GM18505 (cell line): ENCODE results near the gene AFAP1L2.

Experiments used
- ATAC-seq: cut with Tn5 transposase; IDR thresholded peaks from one replicate; pipeline ENCODE4 v1.9.1; 2021; ENCODE audit not compliant: unreplicated experiment
- POLR2A ChIP-seq: IDR thresholded peaks from 4 replicates; pipeline ENCODE4 v1.6.1; 2011; ENCODE audit warnings: borderline replicate concordance; ENCODE audit not compliant: insufficient read depth, insufficient read length; ENCODE audit errors: extremely low read depth

Gene AFAP1L2

DNA sequence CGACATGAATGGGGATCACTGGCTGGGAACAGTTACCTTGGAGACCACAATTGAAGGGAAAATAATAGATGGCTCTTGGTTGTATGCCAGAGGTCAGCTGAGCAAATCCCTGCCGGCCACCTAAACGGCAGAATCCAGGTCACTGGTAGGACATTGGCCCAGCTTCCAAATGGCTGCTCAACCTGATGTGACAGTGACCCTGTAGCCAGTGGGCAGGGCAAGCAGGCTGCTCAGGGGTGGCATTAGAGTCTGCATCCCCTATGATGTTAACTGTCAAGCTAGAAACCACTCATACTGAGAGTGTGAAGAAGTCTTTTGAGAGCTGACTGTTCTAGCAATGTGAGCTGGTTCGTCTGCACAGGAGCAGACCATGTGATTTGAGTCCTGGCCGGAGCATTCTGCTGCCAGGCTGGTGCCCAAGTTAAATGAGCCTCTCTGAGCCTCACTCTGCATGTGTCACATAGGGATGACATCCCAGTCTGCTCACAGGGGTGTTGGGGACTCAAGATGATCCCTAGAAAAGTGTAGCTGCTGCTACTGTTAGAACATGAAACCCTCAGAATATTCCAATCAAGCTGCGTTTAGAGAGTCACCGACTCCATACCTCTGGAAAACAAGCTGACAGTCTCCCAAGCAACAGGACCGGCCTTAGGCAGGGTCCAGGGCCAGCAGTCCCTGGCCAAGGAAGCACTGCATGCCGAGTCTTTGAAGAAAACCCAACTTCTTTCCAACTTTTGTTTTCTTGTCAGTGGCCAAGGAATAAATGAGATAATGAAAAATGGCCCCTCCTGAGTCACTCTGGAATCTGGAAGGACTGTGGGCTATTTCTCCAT is 95.6 kb downstream of the AFAP1L2 start:
- no peak for TF ChIP-seq POLR2A
- ATAC-seq = no peak

DNA sequence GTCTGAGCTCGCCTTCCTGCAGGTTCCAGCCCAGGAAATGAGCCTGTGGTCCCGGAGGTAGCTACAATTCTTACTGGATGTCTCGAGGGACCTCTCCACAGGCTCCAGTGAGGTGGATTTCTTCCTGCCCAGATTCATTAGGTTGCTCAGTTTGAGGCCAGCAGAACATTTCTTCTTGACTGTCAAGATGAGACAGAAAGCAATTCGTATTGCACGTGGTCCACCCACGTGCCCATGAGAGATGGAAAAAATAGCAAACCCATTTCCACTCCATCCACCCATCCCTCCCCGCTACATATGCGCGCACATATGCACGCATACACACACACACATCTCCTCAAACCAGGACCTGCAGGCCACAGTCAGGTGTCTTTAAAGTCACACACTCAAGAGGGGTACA is 96.6 kb downstream of the AFAP1L2 start:
- no peak for ATAC-seq
- TF ChIP-seq POLR2A = no peak

DNA sequence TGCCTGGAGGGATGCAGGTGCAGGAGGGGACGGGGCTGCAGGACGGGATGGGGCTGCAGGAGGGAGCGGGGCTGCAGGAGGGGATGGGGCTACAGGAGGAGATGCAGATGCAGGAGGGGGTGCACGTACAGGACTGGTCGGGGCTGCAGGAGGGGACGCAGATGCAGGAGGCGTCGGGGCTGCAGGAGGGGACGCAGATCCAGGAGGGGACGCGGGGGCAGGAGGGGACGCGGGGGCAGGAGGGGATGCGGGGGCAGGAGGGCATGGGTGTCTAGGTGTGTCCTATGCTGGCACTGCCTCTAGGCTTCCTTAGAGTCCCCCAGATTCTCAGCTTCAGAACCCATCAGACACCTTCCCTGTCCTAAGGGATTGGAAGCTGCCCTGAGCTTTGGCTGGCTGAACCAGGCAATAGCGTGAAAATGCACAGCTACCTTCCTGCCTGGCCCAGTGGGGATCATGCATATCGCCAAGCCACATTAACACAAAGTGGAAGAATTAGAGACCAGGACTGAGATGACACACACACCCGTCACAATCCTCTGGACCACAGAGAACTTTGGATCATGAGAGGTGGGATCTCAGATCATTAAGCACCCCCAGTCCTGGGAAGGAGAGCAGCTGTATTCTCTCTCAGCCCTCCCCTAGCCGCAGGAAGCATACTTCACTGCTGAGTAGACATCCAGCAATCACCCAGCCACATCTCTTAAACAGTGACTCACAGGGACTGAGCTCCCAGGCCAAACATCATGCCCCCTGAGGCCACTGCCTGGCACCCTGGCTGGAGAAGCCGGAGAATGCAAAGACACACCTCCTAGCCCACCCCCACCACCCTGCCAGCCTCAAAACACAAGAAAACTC is 98.0 kb downstream of the AFAP1L2 start:
- TF ChIP-seq POLR2A = no peak

DNA sequence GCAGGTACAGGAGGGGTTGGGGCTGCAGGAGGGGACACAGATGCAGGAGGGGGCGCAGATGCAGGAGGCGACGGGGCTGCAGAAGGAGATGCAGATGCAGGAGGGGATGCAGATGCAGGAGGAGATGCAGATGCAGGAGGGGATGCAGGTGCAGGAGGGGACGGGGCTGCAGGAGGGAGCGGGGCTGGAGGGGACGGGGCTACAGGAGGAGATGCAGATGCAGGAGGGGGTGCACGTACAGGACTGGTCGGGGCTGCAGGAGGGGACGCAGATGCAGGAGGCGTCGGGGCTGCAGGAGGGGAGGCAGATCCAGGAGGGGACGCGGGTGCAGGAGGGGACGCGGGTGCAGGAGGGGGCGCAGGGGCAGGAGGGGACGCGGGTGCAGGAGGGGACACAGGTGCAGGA is 98.8 kb downstream of the AFAP1L2 start:
- TF ChIP-seq POLR2A = no peak
- ATAC-seq = no peak

More for the DNA sequence above, 98.0 kb downstream of the AFAP1L2 start:
- no peak for ATAC-seq

DNA sequence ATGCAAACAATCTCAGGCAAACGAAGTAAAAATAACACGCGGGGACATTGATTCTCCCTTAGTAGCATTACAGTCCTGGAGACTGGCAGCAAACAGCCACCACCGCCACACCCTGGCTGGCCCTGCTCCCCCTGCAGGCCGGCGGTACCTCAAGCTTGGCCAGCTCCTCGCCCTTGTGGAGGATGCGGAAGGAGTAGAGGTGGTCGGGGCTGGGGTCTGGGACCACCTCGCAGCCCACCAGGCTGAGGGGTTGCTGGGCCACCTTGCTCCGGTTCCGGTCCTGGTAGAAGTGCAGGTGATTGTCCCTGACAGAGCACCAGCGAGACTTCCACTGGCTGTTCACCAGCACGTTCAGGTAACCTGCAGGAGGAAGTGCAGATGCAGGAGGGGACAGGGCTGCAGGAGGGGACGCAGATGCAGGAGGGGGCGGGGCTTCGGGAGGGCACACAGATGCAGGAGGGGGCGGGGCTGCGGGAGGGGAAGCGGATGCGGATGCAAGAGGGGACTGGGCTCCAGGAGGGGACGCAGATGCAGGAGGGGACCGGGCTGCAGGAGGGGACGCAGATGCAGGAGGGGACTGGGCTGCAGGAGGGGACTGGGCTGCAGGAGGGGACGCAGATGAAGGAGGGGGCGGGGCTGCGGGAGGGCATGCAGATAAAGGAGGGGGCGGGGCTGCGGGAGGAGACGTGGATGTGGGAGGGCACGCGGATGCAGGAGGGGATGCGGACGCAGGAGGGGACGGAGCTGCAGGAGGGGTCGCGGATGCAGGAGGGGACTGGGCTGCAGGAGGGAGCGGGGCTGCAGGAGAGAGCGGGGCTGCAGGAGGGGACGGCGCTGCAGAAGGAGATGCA is 99.5 kb downstream of the AFAP1L2 start:
- peak; percentile 54 for ATAC-seq
- no peak for TF ChIP-seq POLR2A

DNA sequence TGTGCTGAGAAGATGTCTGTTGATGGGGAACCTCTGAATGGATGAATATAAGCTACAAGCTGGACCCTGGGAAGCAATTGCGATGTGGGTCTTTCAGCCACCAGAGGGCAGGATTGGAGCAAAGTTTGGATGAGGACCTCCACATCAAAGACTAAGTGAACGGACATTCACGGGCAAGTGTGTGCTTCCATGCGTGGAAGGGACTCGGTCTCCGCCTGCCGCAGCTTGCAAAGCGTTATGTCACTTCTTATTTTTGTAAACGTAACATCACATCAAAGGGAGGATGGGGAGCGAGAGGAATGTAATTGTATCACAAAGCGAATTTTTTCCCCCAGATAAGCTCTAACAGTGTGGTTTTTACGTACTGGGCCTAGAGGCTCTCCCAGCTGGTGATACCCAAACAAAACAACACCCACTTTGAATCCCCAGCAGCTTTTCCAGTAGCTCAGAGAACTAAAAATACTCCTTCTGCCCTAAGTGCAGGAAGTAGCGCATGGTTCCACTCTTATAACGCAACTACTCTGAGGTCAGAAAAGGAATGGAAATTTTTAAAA is 100.2 kb downstream of the AFAP1L2 start:
- peak; percentile 71 for ATAC-seq
- TF ChIP-seq POLR2A = no peak

DNA sequence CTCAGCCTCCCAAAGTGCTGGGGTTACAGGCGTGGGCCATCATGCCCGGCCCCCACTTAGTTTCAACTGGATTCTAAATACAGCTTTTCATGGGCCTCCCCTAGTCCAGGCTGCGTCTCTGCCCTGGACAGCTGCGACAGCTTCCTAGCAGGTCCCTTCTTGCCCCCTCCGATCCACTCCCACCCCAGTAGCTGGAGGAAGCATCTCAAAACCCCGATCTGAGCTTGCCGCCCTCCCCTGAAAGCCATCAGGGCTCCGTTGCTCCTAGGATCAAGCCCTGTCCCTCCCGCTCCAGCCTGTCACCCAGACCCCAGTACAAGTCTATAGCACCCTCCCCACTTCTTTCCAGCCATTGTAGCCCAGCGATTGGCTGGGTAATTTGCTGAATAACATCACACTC is 100.7 kb downstream of the AFAP1L2 start:
- no peak for TF ChIP-seq POLR2A
- peak; percentile 5 for ATAC-seq

DNA sequence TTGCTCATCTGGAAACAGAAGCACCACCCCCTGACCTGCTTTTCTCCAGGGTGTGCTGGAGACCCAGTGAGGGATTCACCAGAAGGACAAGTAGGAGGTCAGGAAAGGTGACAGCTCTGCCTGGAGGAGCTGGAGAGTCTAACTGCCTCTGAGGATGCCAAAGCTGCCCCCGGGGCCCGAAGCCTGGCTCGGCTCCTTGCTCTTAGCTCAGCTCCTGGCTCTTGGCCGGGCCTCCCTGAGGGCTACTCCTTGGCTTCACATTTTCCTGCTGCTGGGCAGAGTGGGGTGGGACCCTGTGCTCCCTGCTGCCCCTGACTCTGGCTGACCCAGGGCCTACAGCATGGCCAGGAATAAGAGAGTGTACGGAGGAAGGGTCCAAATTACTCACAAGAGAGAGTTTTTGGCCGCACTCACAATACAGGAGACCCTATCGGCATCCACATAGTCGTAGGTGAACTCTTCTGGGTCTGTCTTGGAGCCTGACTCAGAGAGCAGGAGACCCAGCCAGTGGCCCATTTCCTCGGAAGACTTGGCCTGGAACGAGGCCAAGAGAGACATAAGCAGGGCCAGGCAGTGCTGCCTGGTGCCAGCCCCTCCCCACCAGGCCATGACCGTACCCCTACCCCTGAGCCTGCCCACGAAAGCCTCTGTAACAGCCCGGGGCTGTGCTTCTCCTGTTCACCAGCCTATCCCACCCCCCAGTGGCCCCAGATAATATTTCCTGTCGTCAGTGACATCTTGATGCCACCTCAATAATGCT is 102.2 kb downstream of the AFAP1L2 start:
- TF ChIP-seq POLR2A = no peak
- ATAC-seq = no peak

DNA sequence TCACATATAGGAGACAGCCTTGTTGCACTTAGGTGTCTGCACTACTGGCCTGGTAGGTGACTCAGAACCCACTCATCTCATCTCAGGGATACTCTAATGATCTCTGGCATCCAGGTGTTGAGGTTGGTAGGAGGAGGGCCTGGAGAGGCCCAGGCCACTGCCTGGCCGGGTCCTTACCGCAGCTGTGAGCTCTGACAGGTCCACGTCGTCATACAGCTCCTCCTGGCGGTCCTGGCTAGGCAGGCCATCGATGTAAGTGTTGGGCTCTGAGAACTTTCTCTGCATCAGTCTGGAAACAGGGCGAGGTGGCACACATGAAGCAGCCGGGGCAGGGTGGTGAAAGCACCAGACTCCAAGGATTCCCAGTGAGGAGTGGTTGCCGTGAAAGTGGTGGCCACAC is 103.1 kb downstream of the AFAP1L2 start:
- ATAC-seq = no peak
- TF ChIP-seq POLR2A = no peak

DNA sequence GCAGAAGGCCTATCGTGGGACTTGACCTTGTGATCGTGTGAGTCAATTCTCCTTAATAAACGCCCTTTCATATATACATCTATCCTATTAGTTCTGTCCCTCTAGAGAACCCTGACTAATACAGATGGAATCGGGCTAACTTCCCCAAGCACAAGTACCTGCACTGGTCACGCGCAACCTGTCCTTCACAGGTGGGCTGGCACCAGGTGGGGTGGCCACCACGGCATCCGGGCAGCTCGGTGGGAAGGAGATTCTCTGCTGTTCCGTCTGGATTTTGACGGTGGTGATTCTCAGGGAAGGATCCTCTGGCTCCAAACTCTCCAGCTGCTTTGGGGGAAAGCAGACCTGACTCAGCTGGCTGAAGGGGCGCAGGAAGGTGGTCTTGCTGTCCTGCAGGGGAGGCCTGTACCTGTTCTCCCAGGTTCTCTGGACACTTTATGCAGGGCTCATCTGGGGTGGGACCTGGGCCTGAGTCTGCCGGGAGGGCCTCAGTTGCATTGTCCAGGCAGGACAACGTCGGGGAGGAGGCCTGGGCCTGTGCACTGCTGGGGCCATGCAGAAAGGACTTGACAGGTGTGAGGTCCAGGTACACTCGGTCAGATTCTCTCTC is 104.2 kb downstream of the AFAP1L2 start:
- no peak for ATAC-seq
- TF ChIP-seq POLR2A = no peak

DNA sequence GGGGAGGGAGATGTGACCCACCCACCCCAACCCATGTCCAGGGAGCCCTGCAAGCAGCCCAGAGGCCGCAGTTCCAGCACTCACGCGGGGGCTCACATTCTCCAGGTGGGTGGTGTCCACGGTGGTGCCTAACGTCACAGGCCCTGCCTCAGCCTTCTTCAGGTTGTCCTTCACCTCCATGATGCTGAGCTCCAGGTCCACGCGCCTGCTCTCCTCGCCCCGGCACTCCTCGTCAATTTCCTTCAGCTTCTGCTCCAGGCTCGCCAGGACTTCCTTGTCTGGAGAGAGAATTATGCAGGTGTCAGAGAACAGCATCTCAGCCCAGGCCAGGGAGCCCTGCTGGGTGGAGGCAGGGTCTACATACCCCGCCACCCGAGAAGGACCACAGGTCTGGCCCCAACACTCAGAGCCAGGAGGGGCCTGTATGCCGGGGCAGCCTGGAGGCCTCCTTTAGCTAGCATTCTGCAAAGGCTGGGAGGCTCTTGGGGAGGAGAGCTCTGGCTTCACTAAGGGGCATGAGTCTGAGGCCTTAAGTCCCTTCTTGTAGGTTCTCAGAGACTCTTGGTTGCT is 107.1 kb downstream of the AFAP1L2 start:
- no peak for TF ChIP-seq POLR2A
- ATAC-seq = no peak
